Activated T-cell treated with anti-CD3 and anti-CD28 coated beads for 1 hour (primary cell): ENCODE results near the gene PLEKHN1.

Source experiments
- DNase-seq: peaks from one replicate; pipeline ENCODE4 v3.0.0-alpha.2; 2020; ENCODE audit warnings: low read depth

PLEKHN1 gene

DNA sequence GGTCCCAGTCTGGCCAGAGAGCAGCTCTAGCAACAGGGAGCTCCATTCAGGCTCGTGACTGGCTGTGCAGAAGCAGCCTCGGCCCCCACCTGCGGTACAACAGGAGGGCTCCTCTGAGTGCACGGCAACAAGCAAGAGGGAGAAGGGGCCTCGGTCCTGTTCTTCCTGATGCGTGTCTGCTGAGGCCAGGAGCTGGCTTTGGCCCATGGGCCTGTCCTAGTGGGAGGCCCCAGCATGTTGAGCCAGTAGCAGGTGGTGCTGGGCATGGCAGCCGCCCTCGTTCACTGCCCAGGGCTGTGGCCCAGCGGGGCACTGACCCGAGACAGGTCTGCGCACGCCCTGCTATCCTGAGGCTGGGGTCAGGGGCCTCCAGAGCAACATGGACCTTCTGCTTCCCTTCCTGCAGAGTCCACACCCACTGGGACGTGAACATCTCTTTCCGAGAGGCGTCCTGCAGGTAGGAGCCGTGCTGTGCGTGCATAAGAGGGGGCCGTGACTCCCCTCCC is 35.6 kb upstream of the PLEKHN1 start:
- no peak for DNase-seq

- DNase-seq, result no peak
These were observed 34.7 kb upstream of the PLEKHN1 start for GRCh38 chr1:931380-932172.

DNA sequence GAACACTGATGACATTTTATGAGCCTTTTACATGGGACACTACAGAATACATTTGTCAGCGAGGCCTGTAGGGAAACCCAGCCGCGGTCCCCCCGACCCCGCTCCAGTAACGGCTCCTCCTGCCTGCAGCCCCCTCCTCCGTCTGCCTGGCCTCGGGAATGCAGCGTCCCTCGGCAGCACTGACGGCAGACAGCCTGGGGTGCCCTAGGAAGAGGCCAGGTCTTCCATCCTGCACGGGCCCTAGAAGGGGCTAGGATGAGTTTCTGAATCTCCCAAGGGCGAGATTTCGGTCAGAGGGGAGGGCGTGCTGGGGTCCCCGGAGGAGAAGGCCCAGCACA is 34.1 kb upstream of the PLEKHN1 start:
- DNase-seq, result no peak

DNA sequence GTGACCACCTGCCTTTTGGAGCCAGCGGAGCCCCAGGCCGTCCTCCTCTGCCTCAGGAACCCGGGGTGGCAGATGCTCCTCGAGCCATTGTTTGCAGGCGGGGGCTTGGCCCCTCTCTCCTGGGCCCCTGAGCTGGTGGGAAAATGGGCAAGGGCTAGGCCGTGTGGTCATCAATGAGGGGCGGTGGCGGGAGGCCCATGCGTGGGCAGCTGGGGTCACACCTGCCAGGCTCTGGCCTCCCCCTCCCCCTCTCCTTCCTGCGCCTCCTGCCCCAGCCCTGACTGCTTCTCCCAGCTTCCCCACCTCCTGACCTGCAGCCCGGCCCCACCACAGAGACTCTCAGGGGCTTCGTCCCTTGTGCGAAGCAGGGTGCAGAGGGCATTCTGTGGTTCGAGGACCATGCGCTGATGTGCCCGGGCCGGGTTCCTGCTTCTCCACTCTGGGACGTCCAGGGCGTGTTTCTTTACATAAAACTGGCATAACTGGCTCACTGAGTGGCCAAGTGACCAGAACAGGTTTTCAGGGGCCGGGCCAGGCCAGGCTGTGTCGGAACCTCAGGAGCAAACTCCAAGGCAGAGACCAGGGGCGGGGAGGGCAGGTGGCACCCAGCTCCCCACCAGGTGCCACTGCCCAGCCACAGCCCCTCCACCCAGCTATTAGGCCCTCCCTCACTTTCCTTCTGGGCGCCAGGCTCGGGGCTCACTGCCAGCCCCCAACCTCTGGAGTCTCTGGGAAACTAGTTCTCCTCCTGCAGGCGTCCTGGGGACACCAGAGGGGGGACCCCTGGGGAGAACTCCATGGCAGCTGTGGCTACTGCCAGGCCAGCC is 33.3 kb upstream of the PLEKHN1 start:
- DNase-seq, result no peak

- no peak for DNase-seq
These were observed 32.7 kb upstream of the PLEKHN1 start for GRCh38 chr1:933603-933940.

GRCh38 chr1:934991-935750 is 31.1 kb upstream of the PLEKHN1 start:
- DNase-seq, result no peak

DNA sequence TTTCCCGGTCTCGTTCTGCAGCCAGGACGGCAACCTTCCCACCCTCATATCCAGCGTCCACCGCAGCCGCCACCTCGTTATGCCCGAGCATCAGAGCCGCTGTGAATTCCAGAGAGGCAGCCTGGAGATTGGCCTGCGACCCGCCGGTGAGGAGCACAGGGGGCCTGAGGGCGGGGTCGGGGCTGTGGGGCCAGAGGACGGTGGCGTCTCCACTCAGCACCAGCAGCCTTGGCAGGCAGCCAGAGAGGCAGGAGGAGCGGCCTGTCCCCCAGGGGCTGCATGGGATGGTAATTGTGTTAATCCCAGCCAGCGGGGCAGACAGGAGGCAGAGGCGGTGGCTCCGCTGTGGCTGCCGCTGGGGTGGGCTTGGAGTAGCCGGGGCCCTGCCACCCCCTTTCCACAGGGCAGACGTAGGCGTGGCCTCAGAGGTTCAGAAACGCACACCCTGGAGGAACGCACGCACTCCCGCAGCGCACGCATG is 30.5 kb upstream of the PLEKHN1 start:
- no peak for DNase-seq

DNA sequence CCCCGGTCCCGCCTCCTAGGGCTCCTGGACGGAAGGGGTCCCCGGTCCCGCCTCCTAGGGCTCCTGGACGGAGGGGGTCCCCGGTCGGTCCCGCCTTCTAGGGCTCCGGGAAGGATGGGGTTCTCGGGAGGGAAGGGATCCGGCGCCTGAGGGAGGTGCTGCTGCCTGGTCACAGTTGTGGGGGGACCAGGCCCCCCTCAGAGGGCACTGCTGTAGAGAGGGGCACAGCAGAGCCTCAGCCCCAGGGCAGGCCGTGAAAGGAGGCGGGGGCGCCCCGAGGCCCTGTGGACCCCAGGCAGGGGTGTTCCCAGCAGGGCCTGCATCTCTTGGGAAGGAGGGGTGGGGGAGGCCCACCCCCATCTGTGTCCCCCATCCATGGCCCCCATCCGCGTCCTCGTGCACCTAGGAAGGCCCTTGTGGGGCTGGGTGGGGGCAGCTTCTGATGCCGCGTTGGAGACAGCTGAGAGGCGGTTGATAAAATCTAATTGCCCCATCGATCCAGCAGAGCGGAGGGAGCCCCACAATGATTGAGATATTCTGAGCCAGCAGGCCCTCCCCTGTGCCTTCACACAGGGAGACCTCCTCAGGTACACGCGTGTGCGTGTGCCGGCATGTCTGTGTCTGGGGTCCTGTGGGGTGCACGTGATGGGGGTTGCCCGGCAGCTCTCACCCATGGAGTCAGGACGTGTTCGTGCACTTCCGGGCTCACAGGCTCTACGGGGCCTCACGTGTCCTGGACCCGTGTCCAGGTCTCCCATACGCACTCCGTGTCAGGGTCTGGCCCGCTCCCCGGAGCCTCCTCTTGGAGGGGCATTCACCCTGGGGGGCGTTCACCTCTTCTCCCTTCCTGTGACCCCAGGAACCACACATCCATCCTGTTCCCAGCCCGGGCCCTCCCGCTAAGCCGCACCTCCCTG is 29.7 kb upstream of the PLEKHN1 start:
- no peak for DNase-seq

DNA sequence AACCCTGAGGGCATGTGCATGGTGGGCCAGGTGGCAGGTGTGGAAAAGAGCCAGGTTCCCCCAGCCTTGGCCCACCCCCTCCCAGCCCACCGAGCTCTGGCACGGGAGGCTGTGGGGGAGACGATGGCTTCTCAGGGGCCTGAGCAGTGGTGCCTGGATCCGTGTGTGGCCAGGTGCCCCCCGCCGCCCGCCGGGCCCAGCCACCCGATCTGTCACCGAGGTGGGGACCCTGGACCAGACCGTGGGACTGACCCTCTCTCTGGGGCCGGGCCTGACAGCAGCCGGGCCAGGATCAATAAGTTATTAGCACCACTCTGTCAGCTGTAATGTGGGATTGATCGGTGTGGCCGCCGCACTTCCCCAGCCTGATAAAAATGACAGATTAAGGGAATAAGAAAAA is 28.8 kb upstream of the PLEKHN1 start:
- DNase-seq, result no peak

GRCh38 chr1:938088-938683 is 28.1 kb upstream of the PLEKHN1 start:
- DNase-seq, result no peak

- no peak for DNase-seq
These were observed 27.4 kb upstream of the PLEKHN1 start for GRCh38 chr1:938711-939489.

GRCh38 chr1:939511-940106 is 26.7 kb upstream of the PLEKHN1 start:
- no peak for DNase-seq

- no peak for DNase-seq
These were observed 25.9 kb upstream of the PLEKHN1 start for GRCh38 chr1:940107-941014.

DNA sequence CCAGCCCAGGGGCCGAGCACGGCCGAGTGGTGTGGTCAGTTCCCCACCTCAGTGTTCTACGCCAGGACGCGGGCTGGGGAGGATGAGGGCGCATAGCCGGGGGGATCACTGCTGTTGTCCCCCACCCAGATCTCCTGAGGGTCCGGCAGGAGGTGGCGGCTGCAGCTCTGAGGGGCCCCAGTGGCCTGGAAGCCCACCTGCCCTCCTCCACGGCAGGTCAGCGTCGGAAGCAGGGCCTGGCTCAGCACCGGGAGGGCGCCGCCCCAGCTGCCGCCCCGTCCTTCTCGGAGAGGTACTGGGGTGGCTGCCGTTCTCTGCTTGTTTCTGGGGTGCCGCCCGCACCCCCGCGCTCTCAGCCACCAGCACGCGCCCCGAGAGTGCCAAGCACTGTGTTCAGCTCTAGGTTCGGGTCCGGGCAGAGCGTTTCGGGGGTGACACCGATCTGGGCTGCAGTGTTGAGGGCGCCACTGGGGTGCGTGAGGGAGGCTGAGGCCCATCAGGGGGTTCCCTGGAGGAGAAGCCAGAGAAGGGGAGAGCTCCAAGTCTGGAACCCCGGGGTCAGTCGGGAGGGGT is 25.2 kb upstream of the PLEKHN1 start:
- no peak for DNase-seq

DNA sequence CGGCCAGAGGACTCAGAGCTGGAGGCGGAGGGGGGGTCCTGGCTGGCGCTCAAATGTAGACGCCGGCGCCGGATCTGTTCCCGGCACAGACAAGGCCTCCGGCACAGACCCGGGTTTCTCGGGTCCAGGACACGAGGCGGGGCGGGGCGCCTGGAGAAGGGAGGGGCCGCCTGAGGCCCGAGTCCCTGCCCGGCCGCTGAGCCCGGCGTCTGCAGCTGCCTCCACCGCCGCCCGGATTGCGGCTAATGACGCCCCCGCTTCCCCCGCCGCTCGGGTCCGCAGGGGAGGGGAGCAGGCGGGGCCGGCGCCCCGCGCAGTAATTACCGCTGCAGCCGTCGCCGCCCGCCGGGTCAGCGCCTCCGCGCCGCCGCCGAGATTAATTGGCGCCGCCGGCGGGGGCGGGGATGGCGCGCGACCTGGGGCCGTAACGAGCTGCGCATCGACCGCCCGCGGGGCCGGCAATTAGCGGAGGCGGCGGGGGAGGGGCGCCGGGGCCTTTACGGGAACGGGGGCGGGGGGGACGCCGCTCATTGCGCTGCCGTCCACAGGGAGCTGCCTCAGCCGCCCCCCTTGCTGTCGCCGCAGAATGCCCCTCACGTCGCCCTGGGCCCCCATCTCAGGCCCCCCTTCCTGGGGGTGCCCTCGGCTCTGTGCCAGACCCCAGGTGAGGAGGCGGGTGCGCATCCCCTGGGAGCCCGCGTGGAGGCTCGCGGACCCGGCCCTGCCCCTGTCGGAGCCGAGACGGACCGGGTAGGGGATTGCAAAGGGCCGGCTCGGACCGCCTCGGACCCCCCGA is 24.5 kb upstream of the PLEKHN1 start:
- DNase-seq, result no peak

GRCh38 chr1:942411-942821 is 23.9 kb upstream of the PLEKHN1 start:
- DNase-seq, result no peak

DNA sequence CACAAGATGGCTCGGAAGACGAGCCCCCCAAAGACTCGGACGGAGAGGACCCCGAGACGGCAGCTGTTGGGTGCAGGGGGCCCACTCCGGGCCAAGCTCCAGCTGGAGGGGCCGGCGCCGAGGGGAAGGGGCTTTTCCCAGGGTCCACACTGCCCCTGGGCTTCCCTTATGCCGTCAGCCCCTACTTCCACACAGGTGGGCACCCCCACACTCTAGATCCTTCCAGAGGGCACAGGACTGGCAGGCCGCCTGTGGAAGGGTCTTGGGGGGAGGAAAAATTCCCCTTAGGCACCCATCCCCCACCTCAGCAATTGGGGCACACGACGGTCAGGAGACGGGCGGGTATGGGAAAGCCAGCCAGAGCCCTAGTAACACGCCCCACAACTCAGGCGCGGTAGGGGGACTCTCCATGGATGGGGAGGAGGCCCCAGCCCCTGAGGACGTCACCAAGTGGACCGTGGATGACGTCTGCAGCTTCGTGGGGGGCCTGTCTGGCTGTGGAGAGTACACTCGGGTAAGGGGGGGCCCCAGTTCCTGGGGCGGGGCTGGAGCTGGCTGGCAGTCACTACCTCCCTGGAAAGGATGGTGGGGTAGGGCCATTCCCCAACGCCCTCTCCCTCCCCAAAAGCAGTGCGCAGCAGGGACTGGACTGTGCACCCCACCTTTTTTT is 23.3 kb upstream of the PLEKHN1 start:
- no peak for DNase-seq
